Naive B cell (primary cell): ENCODE data around the gene CPNE8. TPM values are rescaled to one million over a fixed set of nuclear protein-coding genes. Genes with fewer than 3 reads are reported as not detected.

Experiments
- ATAC-seq, 2 donors: fragments of 150-1000 bp; cut with Tn5 transposase; 2 replicates each; pipeline ENCODE4 v1.10.0; 2021; ENCODE audit warnings: low read depth in 2 of 2, mild to moderate bottlenecking in 2 of 2, moderate library complexity in 2 of 2
- DNase-seq: peaks from one replicate; pipeline ENCODE4 v3.0.0; 2022
- H3K27ac Mint-ChIP-seq, 6 donors: one replicate each; pipeline ENCODE4 v1.8.0; 2020 to 2022; ENCODE audit warnings: mild to moderate bottlenecking in 6 of 6, mixed read lengths in 6 of 6, moderate library complexity in 5 of 6, inconsistent platforms in 2 of 6
- H3K27me3 Mint-ChIP-seq, 3 donors: one replicate each; pipeline ENCODE4 v1.8.0; 2021 to 2022; ENCODE audit warnings: mixed read lengths in 3 of 3, mild to moderate bottlenecking in 1 of 3
- H3K36me3 Mint-ChIP-seq, 2 donors: one replicate each; pipeline ENCODE4 v1.8.0; 2020 to 2022; ENCODE audit warnings: mixed read lengths in 2 of 2, inconsistent platforms in 1 of 2, mild to moderate bottlenecking in 1 of 2
- H3K4me1 Mint-ChIP-seq, 3 donors: one replicate each; pipeline ENCODE4 v1.8.0; 2020 to 2022; ENCODE audit warnings: mixed read lengths in 3 of 3, inconsistent platforms in 1 of 3, mild to moderate bottlenecking in 1 of 3, moderate library complexity in 1 of 3
- H3K4me3 Mint-ChIP-seq, 8 donors: one replicate each; pipeline ENCODE4 v1.8.0; 2020 to 2022; ENCODE audit warnings: mild to moderate bottlenecking in 8 of 8, mixed read lengths in 8 of 8, moderate library complexity in 8 of 8, inconsistent platforms in 2 of 8
- H3K9me3 Mint-ChIP-seq, 7 donors: one replicate each; pipeline ENCODE4 v1.8.0; 2020 to 2022; ENCODE audit warnings: mixed read lengths in 7 of 7, mild to moderate bottlenecking in 5 of 7, inconsistent platforms in 2 of 7, moderate library complexity in 1 of 7
- polyA plus RNA-seq, 6 donors: library from polyadenylated mRNA; unstranded; fragments of 300-500 nt; fragmentation: Illumina TruSeq; gene quantifications; one replicate each; pipeline ENCODE4 v1.2.3, GENCODE V29; 2021; ENCODE audit warnings: low read depth in 6 of 6

The CPNE8 gene
- polyA plus RNA-seq, 6 donors from 2014 or later: 0.40 to 1.3 (median 0.83) TPM

DNA sequence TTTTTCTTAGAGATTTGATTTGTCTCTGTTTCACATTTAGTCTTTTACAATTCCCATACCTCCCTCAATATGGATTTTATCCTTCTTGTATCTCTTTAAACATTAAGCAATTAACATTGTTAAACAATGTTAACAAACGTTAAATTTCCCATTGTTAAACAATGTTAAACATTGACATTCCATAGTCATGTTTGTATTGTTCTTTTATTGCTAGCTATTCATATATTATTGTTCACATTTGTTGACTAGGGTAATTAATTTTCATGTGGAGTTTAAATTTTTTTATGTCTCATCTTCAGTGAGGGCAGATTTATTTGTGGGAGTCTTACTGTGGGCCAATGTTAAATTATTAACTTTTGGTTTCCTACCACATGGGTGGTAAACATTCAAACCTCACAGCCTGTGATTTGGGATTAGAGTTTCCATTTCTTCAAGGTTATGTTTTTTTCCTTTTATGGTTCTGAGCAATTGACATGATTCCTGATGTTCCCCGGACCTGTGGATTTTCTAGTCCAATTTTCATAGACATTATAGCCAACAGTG, 294.5 kb downstream of the CPNE8 start:
- no peaks in the 10 kb centered on the region for H3K36me3 Mint-ChIP-seq
- peaks cover 5 to 18% (median 7%) of the 10 kb centered on the region in 7 donors for H3K9me3 Mint-ChIP-seq
- H3K4me1 Mint-ChIP-seq: no peaks in the 10 kb centered on the region
- no peaks in the 10 kb centered on the region for H3K27me3 Mint-ChIP-seq
- ATAC-seq (no peak), DNase-seq (no peak)
- no peak overlapping the region for H3K27ac Mint-ChIP-seq
- H3K4me3 Mint-ChIP-seq: no peak overlapping the region

DNA sequence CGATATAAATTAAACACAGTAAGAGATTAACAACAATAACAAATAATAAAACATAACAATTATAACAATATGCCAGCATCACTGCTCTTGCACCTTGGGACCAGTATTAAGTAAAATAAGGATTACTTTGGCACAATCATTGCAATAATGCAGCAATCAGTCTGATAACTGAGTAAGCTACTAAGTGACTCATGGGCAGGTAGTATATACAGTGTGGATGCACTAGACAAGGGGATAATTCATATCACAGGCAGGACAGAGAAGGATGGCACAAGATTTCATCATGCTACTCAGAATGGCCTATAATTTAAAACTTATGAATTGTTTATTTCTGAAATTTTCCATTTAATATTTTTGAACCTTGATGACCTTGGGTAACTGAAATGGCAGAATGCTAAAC, 298.1 kb downstream of the CPNE8 start:
- Mint-ChIP-seq H3K4me3 (no peak overlapping the region), H3K9me3 (peaks cover 3 to 15% (median 4%) of the 10 kb centered on the region in 7 donors), H3K4me1 (no peaks in the 10 kb centered on the region), H3K27me3 (no peaks in the 10 kb centered on the region), H3K36me3 (no peaks in the 10 kb centered on the region), H3K27ac (no peak overlapping the region)
- DNase-seq: no peak
- ATAC-seq: no peak
